ENCODE data around the gene YIF1A. TPM values are rescaled to one million over a fixed set of nuclear protein-coding genes. Genes with fewer than 3 reads are reported as not detected.

YIF1A gene
- total RNA-seq, 1 experiment from 2014 or later = 54.7 TPM

DNA sequence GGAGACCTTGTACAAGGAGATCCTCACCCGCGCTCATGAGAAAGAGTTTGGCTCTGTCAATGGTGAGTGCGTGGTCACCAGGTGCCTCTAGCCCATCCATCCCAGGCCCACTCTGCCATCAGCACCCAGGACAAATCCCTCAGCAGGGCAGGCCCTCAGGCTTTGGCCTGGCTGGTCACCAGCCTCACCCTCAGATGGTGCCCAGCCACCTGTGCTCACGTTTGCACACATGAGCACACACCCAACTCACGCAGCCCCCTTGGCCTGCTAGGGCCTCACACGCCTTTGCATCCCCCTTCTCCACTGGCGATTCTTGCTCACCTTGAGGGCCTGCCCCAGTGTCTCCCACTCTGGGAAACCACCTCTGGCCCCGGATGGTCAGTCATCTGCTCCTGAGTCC, 24.6 kb downstream of the YIF1A start (continued):
- TF ChIP-seq, protein P1, sequence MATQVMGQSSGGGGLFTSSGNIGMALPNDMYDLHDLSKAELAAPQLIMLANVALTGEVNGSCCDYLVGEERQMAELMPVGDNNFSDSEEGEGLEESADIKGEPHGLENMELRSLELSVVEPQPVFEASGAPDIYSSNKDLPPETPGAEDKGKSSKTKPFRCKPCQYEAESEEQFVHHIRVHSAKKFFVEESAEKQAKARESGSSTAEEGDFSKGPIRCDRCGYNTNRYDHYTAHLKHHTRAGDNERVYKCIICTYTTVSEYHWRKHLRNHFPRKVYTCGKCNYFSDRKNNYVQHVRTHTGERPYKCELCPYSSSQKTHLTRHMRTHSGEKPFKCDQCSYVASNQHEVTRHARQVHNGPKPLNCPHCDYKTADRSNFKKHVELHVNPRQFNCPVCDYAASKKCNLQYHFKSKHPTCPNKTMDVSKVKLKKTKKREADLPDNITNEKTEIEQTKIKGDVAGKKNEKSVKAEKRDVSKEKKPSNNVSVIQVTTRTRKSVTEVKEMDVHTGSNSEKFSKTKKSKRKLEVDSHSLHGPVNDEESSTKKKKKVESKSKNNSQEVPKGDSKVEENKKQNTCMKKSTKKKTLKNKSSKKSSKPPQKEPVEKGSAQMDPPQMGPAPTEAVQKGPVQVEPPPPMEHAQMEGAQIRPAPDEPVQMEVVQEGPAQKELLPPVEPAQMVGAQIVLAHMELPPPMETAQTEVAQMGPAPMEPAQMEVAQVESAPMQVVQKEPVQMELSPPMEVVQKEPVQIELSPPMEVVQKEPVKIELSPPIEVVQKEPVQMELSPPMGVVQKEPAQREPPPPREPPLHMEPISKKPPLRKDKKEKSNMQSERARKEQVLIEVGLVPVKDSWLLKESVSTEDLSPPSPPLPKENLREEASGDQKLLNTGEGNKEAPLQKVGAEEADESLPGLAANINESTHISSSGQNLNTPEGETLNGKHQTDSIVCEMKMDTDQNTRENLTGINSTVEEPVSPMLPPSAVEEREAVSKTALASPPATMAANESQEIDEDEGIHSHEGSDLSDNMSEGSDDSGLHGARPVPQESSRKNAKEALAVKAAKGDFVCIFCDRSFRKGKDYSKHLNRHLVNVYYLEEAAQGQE (IDR thresholded peaks at IDR 0.05; ENCODE audit: low read depth) = no peak
- no peak for TF ChIP-seq ZFX (IDR thresholded peaks at IDR 0.05)

DNA sequence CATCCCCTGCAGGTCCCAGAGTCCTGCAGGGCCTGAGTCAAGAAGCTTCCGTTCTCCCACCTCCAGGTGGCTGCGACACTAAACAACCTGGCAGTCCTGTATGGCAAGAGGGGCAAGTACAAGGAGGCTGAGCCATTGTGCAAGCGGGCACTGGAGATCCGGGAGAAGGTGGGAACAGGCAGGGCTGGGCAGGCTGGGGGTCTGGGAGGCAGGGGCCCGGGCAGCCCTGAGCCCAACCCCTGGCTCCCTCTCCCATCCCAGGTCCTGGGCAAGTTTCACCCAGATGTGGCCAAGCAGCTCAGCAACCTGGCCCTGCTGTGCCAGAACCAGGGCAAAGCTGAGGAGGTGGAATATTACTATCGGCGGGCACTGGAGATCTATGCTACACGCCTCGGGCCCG, 25.2 kb downstream of the YIF1A start:
- H3K9me3 ChIP-seq (ENCODE audit: control insufficient read depth in 1 of 2, insufficient read depth in 1 of 2, low read depth in 1 of 2, low read length in 2 of 2) = no peaks in the 10 kb centered on the region
- no peak overlapping the region for H3K4me3 ChIP-seq (replicated peaks in 1 of 2; ENCODE audit: low read depth in 1 of 2, low read length in 2 of 2)
- H3K4me1 ChIP-seq (ENCODE audit: control insufficient read depth in 1 of 2, insufficient read depth in 2 of 2, low read length in 2 of 2) = peaks cover 3 to 23% of the 10 kb centered on the region in 2 experiments
- TF ChIP-seq TCF7L2 (IDR thresholded peaks at IDR 0.05; ENCODE audit: borderline replicate concordance, extremely low read depth, insufficient read depth, insufficient read length) (no peak), POLR2A (IDR thresholded peaks at IDR 0.05; ENCODE audit: borderline replicate concordance, extremely low read depth, insufficient read depth, insufficient read length) (no peak), ELF1 (IDR thresholded peaks at IDR 0.05; ENCODE audit: borderline replicate concordance, low read depth) (no peak), SRF (IDR thresholded peaks at IDR 0.05; ENCODE audit: low read depth) (no peak), CBX3 (IDR thresholded peaks at IDR 0.05; ENCODE audit: low read depth) (no peak), POLR2AphosphoS5 (IDR thresholded peaks at IDR 0.05; ENCODE audit: low read depth, low read length) (no peak), FOSL1 (IDR thresholded peaks at IDR 0.05; ENCODE audit: low read depth) (no peak), SIN3A (IDR thresholded peaks at IDR 0.05; ENCODE audit: low read depth) (no peak), EZH2phosphoT487 (IDR thresholded peaks at IDR 0.05; ENCODE audit: borderline replicate concordance) (no peak), RAD21 (IDR thresholded peaks at IDR 0.05; ENCODE audit: low read depth) (no peak), CEBPB (IDR thresholded peaks at IDR 0.05; ENCODE audit: low read depth) (no peak)
- TF ChIP-seq, protein P2, sequence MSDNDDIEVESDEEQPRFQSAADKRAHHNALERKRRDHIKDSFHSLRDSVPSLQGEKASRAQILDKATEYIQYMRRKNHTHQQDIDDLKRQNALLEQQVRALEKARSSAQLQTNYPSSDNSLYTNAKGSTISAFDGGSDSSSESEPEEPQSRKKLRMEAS (IDR thresholded peaks at IDR 0.05) = no peak
- TF ChIP-seq, protein P3, sequence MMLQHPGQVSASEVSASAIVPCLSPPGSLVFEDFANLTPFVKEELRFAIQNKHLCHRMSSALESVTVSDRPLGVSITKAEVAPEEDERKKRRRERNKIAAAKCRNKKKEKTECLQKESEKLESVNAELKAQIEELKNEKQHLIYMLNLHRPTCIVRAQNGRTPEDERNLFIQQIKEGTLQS (IDR thresholded peaks at IDR 0.05) = no peak
- TF ChIP-seq, protein P1 (IDR thresholded peaks at IDR 0.05; ENCODE audit: low read depth) = no peak
- TF ChIP-seq, protein P4, sequence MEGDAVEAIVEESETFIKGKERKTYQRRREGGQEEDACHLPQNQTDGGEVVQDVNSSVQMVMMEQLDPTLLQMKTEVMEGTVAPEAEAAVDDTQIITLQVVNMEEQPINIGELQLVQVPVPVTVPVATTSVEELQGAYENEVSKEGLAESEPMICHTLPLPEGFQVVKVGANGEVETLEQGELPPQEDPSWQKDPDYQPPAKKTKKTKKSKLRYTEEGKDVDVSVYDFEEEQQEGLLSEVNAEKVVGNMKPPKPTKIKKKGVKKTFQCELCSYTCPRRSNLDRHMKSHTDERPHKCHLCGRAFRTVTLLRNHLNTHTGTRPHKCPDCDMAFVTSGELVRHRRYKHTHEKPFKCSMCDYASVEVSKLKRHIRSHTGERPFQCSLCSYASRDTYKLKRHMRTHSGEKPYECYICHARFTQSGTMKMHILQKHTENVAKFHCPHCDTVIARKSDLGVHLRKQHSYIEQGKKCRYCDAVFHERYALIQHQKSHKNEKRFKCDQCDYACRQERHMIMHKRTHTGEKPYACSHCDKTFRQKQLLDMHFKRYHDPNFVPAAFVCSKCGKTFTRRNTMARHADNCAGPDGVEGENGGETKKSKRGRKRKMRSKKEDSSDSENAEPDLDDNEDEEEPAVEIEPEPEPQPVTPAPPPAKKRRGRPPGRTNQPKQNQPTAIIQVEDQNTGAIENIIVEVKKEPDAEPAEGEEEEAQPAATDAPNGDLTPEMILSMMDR (IDR thresholded peaks at IDR 0.05 in 2 of 3, conservative IDR thresholded peaks at IDR 0.05 in 1 of 3; ENCODE audit: borderline replicate concordance in 1 of 3, insufficient read depth in 1 of 3, low read depth in 2 of 3, low read length in 2 of 3) = no peak
- H3K79me2 ChIP-seq (ENCODE audit: insufficient read depth, low read length) = peaks cover 17% of the 10 kb centered on the region; the same call in 1 of the 2 replicates
- H2AFZ ChIP-seq (ENCODE audit: low read depth, low read length, poor library complexity, severe bottlenecking) = no peak overlapping the region
- H3K9me2 ChIP-seq (ENCODE audit: insufficient read depth) = no peaks in the 10 kb centered on the region
- POLR2A ChIA-PET = no interaction called here
- RAD21 ChIA-PET (ENCODE audit: low non-redundant PET in 1 of 2, low total read pairs in 2 of 2, uncharacterized antibody in 2 of 2, unreplicated experiment in 2 of 2) = no interaction called here
- no peak overlapping the region for H3K4me2 ChIP-seq (ENCODE audit: low read length)
- no peak overlapping the region for H3K27ac ChIP-seq (ENCODE audit: low read depth, low read length)
- BruUV-seq (replicated peaks) = no TSS peak
- ATAC-seq = no peak
- CTCF ChIA-PET = interaction anchor here (1.2 kb wide), 1 partner anchor 16 kb away, joined by 3 read pairs; no protein-coding TSS in a partner anchor
- intact Hi-C loops (cut with micrococcal nuclease) = no loop called here
- no peaks in the 10 kb centered on the region for H3K27me3 ChIP-seq (ENCODE audit: insufficient read depth, low read length)
- no peak for DNase-seq (ENCODE audit: low read depth, low spot score)
- H4K20me1 ChIP-seq (ENCODE audit: insufficient read depth) = no peaks in the 10 kb centered on the region
- H3K36me3 ChIP-seq (ENCODE audit: control insufficient read depth in 1 of 2, insufficient read depth in 2 of 2, low read length in 2 of 2) = peaks cover 6 to 12% of the 10 kb centered on the region in 2 experiments
- no peak overlapping the region for H3K9ac ChIP-seq (ENCODE audit: low read length)

Data from HCT116 (cell line).